Thymus (tissue), 11 donors: ENCODE measurements around the gene BANK1. TPM values are rescaled to one million over a fixed set of nuclear protein-coding genes. Genes with fewer than 3 reads are reported as not detected.

Experiments
- DNase-seq, 9 donors: peaks; one replicate each; pipeline ENCODE4 v3.0.0-alpha.2; 2013; ENCODE audit warnings: low spot score in 9 of 9, low read depth in 6 of 9, missing footprints in 1 of 9
- H3K27ac ChIP-seq, 2 donors: one replicate each; pipeline ENCODE4 v1.5.1; 2013; ENCODE audit warnings: control low read depth in 1 of 2, low read depth in 1 of 2, low read length in 1 of 2, mild to moderate bottlenecking in 1 of 2, moderate library complexity in 1 of 2
- H3K27me3 ChIP-seq, 2 donors: one replicate each; pipeline ENCODE4 v1.5.1; 2013; ENCODE audit warnings: low read length in 1 of 2; ENCODE audit not compliant: control insufficient read depth in 2 of 2, insufficient read depth in 1 of 2
- H3K36me3 ChIP-seq, 2 donors: one replicate each; pipeline ENCODE4 v1.5.1; 2013; ENCODE audit warnings: low read length in 1 of 2, mild to moderate bottlenecking in 1 of 2, moderate library complexity in 1 of 2; ENCODE audit not compliant: control insufficient read depth in 2 of 2, insufficient read depth in 2 of 2
- H3K4me1 ChIP-seq, 2 donors: one replicate each; pipeline ENCODE4 v1.5.1; 2013; ENCODE audit warnings: low read length in 2 of 2; ENCODE audit not compliant: control insufficient read depth in 2 of 2, insufficient read depth in 2 of 2
- H3K4me3 ChIP-seq, 2 donors: one replicate each; pipeline ENCODE4 v1.5.1; 2013; ENCODE audit warnings: low read length in 2 of 2, control low read depth in 1 of 2, mild to moderate bottlenecking in 1 of 2
- H3K9me3 ChIP-seq, 2 donors: one replicate each; pipeline ENCODE4 v1.5.1; 2013; ENCODE audit warnings: low read length in 1 of 2, mild to moderate bottlenecking in 1 of 2; ENCODE audit not compliant: control insufficient read depth in 2 of 2, insufficient read depth in 1 of 2
- WGBS: extraction: QIAGEN DNeasy Blood & Tissue Kit; methylation state at CpG from one replicate; pipeline ENCODE4 v1.1.7; 2013; 5-methylcytosine and 5-hydroxymethylcytosine counted together
- polyA plus RNA-seq: library from polyadenylated mRNA; stranded (reverse); fragments of 200-250 nt; gene quantifications from one replicate; pipeline ENCODE4 v1.2.3, GENCODE V29; 2013
- total RNA-seq: library from RNA; stranded (reverse); fragments of 120-200 nt; gene quantifications from one replicate; pipeline ENCODE4 v1.2.4, GENCODE V29; 2013
- donor health status: healthy.

Gene BANK1
- total and polyA plus RNA-seq, 2 donors = 1.7 to 10.9 TPM

DNA sequence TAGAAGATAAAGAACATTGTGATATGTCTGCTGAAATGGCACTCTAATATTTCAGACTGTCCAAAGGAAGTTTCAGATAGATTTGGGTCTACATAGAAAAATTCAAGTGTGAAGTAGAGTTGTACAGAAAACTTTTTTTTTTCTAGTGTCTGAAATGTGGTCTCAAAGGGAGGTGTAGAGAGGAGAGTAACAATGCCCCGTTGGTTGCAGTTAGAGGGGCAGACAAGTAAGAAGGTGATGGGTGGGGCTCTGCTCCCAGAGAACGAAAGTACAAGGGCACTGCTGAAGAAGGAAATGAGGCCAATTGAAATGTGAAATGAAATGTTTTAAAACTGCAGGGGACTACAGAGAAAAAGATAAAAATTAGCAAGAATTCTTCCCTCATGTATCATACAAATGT, 177.8 kb downstream of the BANK1 start:
- H3K27me3 ChIP-seq = no peaks in the 10 kb centered on the region

DNA sequence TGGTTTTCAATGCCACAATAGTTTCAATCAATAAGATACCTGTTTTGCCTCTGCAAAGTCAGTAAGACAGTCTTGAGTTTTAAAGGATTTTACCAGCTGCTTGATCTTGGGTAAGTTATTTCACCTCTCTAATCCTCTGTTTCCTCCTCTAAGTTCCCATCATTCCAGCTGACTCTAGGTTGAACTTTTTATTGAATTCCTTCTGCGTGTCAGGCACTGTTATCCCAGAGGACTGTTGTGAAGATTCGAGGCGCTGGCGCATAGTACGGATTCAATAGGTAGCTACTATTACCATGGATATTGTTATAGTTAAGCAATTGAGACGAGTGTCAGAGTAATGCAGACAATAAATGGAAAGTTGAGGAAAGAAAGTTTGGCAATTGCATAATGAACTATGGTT, 179.4 kb downstream of the BANK1 start:
- Histone ChIP-seq H3K27ac (no peak overlapping the region), H3K4me1 (no peaks in the 10 kb centered on the region), H3K4me3 (no peak overlapping the region), H3K9me3 (no peaks in the 10 kb centered on the region), H3K36me3 (no peaks in the 10 kb centered on the region), H3K27me3 (no peaks in the 10 kb centered on the region)
- WGBS = 98% methylated on average over 6 of the region's 6 CpGs
- DNase-seq = no peak

More for the DNA sequence above, 177.8 kb downstream of the BANK1 start:
- Histone ChIP-seq H3K36me3 (no peaks in the 10 kb centered on the region), H3K4me3 (no peak overlapping the region), H3K9me3 (no peaks in the 10 kb centered on the region), H3K27ac (no peak overlapping the region), H3K4me1 (no peaks in the 10 kb centered on the region)
- no peak for DNase-seq
- whole genome bisulfite sequencing = 91% methylated on average over 2 of the region's 2 CpGs

DNA sequence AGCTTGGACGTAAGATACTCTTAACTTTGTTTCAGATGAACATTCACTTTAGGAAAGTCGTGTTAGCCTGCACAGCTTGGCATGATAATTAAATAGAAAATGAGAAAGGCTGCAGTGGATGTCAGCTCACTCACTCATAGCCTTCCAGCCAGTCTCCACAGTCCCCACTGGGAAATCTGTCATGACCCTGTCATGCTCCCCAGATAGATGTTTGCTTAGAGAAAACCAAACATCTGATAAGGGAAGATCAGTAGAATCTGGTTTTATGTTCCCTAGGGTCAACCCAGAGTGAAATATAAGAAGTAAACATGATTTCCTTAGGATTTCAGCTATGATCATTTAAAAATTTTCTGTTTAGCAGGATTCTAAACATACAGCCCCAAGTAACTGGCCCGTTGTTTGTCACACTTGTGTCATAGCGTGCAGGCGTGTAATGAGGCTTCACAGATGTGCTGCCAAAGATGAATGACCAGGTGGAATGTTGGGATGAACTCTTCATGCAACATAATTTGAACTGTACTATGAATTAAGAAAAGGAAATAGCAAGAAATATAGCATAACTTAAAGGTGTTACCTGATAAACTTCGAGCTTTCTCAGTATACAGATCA, 180.1 kb downstream of the BANK1 start:
- H3K36me3 ChIP-seq = no peaks in the 10 kb centered on the region
- DNase-seq = no peak
- 95% methylated on average over 6 of the region's 6 CpGs for WGBS

DNA sequence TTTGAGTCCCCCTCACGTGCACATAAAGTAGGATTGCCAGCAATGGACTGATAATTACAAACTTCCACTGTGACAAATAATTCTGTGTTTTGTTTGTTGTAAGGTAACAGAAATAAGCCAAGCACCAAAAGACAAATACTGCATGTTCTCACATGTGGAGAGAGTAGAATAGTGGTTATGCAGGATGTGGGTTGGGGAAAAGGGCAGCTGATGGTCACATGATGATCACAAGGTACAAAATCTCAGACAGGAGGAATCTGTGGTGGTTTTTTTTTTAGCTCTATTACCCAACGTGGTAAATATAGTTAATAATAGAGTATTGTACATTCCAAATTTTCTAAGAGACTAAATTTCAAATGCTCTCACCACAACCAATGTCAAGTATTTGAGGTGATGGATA, 182.3 kb downstream of the BANK1 start:
- no peaks in the 10 kb centered on the region for H3K36me3 ChIP-seq
- H3K27me3 ChIP-seq = no peaks in the 10 kb centered on the region
- WGBS = 62% methylated on average over 2 of the region's 2 CpGs
- peak in 3 of 9 donors; percentile 9 to 32 (median 13) for DNase-seq
- H3K9me3 ChIP-seq = no peaks in the 10 kb centered on the region
- no peak overlapping the region for H3K27ac ChIP-seq
- no peaks in the 10 kb centered on the region for H3K4me1 ChIP-seq
- no peak overlapping the region for H3K4me3 ChIP-seq

More for the DNA sequence above, 180.1 kb downstream of the BANK1 start:
- H3K4me3 ChIP-seq = no peak overlapping the region
- H3K27ac ChIP-seq = no peak overlapping the region
- H3K4me1 ChIP-seq = no peaks in the 10 kb centered on the region
- no peaks in the 10 kb centered on the region for H3K9me3 ChIP-seq
- no peaks in the 10 kb centered on the region for H3K27me3 ChIP-seq

DNA sequence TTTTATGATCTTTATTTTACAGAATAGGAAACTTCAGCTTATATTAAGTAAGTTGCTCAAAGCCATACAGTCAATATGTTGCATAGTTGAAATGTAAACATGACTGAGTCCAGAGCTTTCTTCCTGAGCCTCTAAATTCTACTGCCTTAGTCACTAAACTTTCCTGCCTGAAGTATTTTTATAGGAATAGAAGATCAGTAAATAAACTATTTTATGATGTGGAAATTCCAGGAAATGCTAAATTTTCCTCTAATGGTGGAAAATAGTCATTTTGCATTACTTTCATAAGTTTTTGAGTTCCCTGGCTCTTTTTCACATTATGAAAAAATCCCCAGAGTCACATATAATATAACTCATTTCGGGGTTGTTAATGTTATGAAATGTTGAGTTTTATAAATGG, 182.8 kb downstream of the BANK1 start:
- Histone ChIP-seq H3K4me1 (no peaks in the 10 kb centered on the region), H3K27me3 (no peaks in the 10 kb centered on the region), H3K36me3 (no peaks in the 10 kb centered on the region), H3K4me3 (no peak overlapping the region), H3K9me3 (no peaks in the 10 kb centered on the region), H3K27ac (no peak overlapping the region)
- 96% methylated on average over 1 of the region's 1 CpG for WGBS
- no peak for DNase-seq

DNA sequence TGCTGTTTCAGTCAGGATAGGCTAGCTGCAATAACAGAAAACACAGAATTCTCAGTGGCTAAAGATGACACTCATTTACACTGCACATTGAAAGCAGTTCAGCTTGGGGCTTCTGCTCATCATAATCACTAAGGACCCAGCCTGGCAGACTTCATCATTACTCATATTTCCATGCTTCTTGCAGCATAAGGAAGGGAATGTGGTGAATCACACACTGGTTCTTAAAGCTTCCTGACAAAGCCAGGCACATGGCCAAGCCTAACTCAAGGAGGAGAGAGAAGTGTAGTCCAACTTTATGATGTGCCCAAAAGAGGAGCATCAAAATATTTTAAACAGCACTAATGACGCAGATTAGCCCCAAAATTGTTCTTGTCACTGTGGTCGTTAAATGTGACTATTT, 186.5 kb downstream of the BANK1 start:
- no peak overlapping the region for H3K27ac ChIP-seq
- H3K36me3 ChIP-seq = no peaks in the 10 kb centered on the region
- H3K4me1 ChIP-seq = peaks cover 0 to 3% of the 10 kb centered on the region in 2 donors
- no peak overlapping the region for H3K4me3 ChIP-seq
- no peaks in the 10 kb centered on the region for H3K27me3 ChIP-seq
- WGBS = 47% methylated on average over 2 of the region's 2 CpGs
- no peaks in the 10 kb centered on the region for H3K9me3 ChIP-seq
- no peak for DNase-seq

DNA sequence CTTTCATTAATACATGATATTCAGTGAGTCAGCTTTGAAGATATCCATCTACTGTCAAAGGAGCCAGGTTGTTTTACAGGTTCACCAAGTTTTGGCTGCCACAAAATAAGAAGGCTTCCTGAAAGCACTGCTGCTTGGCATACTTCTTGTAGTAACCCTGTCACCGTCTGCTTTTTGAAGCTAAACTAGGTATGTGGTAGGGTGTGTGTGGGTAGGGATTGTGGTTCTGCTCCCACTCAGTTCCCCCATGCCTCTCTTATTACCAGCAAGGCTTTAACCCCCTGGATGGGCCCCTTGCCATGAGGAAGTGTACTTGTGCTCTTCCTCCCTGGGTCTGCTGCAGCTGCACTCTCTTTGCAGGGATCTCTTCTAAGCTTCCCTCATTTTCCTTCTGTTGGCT, 191.2 kb downstream of the BANK1 start:
- no peaks in the 10 kb centered on the region for H3K9me3 ChIP-seq
- DNase-seq = peak; percentile 2 to 67 (median 29)
- no peak overlapping the region for H3K4me3 ChIP-seq
- H3K36me3 ChIP-seq = no peaks in the 10 kb centered on the region
- H3K27ac ChIP-seq = peak overlapping the region in 1 of 2 donors; percentile 52
- H3K27me3 ChIP-seq = no peaks in the 10 kb centered on the region
- H3K4me1 ChIP-seq = peaks cover 0 to 3% of the 10 kb centered on the region in 2 donors
- WGBS = 9% methylated on average over 1 of the region's 1 CpG

DNA sequence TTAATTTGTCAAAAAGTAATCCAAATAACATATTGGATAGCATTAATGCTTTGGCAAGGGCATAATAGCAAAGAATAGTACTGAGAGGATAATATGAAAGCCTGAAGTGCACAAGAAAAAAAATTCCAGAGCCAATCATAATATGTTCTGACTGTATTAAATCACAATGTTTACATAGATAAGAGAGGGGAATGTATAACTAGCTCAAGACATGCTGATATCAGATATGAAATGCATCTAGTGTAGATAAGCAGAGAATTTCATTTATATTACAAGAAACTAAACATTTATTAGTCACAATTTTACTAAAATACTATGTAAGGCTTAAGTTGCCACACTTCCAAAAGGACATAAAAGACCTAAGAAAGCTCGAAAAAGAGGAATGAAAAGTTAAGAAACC, 193.3 kb downstream of the BANK1 start:
- 91% methylated on average over 1 of the region's 1 CpG for WGBS
- Histone ChIP-seq H3K36me3 (no peaks in the 10 kb centered on the region), H3K27me3 (no peaks in the 10 kb centered on the region), H3K9me3 (no peaks in the 10 kb centered on the region), H3K27ac (no peak overlapping the region), H3K4me1 (peaks cover 0 to 3% of the 10 kb centered on the region in 2 donors), H3K4me3 (no peak overlapping the region)
- DNase-seq = no peak

DNA sequence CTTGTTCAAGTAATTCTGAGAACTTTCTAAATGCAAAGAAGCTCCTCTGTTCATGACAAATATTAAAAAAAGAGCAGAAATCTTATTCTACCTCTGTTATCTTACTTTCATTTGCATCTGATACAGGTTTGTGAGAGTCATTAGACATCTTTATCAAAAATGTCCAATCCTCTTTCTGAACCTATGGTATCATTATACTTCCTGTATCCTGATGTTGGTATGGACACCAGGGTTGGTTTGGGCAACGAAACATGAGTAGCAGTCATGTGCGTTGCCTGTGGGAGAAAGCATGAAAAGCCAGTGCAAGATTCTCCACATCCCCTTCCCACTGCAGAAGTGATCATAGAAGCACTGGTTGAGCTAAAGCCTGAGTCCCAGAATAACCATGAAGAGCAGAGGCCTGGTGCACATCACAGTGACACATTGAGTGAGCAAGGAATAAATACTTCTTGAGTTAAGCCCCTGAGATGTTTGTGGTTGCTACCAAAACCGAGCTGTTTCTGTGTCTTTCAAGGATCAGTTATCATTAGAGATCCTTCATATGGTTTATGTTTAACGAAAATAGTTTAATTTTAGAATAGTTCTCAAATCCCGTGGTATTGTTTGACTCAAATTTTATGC, 197.2 kb downstream of the BANK1 start:
- 96% methylated on average over 5 of the region's 5 CpGs for WGBS
- no peaks in the 10 kb centered on the region for H3K4me1 ChIP-seq
- H3K27me3 ChIP-seq = no peaks in the 10 kb centered on the region
- H3K36me3 ChIP-seq = no peaks in the 10 kb centered on the region
- no peak overlapping the region for H3K27ac ChIP-seq
- no peaks in the 10 kb centered on the region for H3K9me3 ChIP-seq
- H3K4me3 ChIP-seq = no peak overlapping the region
- no peak for DNase-seq
